ENCODE results near the gene SERTAD3. TPM values are rescaled to one million over a fixed set of nuclear protein-coding genes. Genes with fewer than 3 reads are reported as not detected.

The SERTAD3 gene
- total RNA-seq, 1 donor from 2014 or later, result 31.4 TPM

DNA sequence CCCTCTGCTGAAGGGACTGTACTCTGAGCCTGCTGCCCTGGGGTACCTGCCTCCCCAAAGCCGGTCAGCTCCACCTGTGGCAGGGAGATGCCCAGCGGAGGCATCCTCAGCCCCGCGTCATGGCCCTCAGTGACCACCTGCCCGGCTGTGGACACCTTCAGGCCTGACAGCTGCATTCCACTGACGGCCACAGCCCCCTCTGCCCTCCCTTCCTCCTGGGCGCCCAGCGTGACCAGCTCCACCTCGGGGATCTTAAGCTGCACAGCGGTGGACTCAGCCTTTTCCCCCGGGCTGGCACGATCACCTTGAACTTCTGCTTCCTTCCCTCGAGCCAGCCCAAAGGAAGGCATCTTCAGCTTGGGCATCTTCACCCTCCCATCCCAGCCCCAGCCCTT lies 49.3 kb downstream of the SERTAD3 start:
- Mint-ChIP-seq H3K36me3 (ENCODE audit: unreplicated experiment) (peaks cover 9% of the 10 kb centered on the region), H3K27ac (ENCODE audit: unreplicated experiment) (no peak overlapping the region), H3K4me3 (ENCODE audit: unreplicated experiment) (no peak overlapping the region), H3K27me3 (ENCODE audit: unreplicated experiment) (no peaks in the 10 kb centered on the region), H3K4me1 (ENCODE audit: unreplicated experiment) (no peaks in the 10 kb centered on the region), H3K9me3 (ENCODE audit: unreplicated experiment) (no peaks in the 10 kb centered on the region)
- DNase-seq (ENCODE audit: extremely low spot score, unreplicated experiment), result no peak
- TF ChIP-seq, protein P1, sequence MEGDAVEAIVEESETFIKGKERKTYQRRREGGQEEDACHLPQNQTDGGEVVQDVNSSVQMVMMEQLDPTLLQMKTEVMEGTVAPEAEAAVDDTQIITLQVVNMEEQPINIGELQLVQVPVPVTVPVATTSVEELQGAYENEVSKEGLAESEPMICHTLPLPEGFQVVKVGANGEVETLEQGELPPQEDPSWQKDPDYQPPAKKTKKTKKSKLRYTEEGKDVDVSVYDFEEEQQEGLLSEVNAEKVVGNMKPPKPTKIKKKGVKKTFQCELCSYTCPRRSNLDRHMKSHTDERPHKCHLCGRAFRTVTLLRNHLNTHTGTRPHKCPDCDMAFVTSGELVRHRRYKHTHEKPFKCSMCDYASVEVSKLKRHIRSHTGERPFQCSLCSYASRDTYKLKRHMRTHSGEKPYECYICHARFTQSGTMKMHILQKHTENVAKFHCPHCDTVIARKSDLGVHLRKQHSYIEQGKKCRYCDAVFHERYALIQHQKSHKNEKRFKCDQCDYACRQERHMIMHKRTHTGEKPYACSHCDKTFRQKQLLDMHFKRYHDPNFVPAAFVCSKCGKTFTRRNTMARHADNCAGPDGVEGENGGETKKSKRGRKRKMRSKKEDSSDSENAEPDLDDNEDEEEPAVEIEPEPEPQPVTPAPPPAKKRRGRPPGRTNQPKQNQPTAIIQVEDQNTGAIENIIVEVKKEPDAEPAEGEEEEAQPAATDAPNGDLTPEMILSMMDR (IDR thresholded peaks at IDR 0.05), result no peak

- TF ChIP-seq, protein P1 (IDR thresholded peaks at IDR 0.05), result no peak
- Mint-ChIP-seq H3K9me3 (ENCODE audit: unreplicated experiment) (no peaks in the 10 kb centered on the region), H3K4me3 (ENCODE audit: unreplicated experiment) (no peak overlapping the region), H3K27me3 (ENCODE audit: unreplicated experiment) (no peaks in the 10 kb centered on the region), H3K4me1 (ENCODE audit: unreplicated experiment) (no peaks in the 10 kb centered on the region), H3K27ac (ENCODE audit: unreplicated experiment) (no peak overlapping the region), H3K36me3 (ENCODE audit: unreplicated experiment) (peaks cover 5% of the 10 kb centered on the region)
- DNase-seq (ENCODE audit: extremely low spot score, unreplicated experiment), result no peak
Observed at GRCh38 chr19:40393894-40394815, 50.0 kb downstream of the SERTAD3 start.

DNA sequence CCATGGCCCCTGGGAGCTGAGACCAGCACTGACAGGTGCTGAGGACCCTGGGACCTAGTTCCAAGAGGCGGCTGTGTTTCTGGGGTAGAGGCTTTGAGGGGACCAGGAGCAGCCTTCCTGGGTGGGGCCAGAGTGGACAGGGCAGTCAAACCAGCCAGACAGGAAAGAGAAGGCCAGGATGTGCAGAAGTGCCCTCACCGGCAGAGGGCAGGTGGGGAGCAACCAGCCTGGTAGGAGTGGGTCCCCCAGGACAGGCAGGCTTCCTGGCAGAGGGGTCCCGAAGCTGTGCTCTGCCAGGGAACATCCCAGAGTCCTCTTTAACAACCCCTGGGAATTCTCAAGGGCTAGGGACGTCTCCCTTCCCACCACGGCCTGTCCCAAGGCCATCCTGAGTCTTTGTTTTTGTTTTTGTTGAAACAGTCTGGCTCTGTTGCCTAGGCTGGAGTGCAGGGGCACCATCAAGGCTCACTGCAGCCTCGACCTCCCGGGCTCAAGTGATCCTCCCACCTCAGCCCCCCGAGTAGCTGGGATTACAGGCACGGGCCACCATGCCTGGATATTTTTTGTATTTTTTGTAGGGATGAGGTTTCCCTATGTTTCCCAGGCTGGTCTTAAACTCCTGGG lies 51.1 kb downstream of the SERTAD3 start:
- TF ChIP-seq, protein P1 (IDR thresholded peaks at IDR 0.05), result no peak
- DNase-seq (ENCODE audit: extremely low spot score, unreplicated experiment), result no peak
- Mint-ChIP-seq H3K27me3 (ENCODE audit: unreplicated experiment) (no peaks in the 10 kb centered on the region), H3K9me3 (ENCODE audit: unreplicated experiment) (no peaks in the 10 kb centered on the region), H3K4me1 (ENCODE audit: unreplicated experiment) (no peaks in the 10 kb centered on the region), H3K36me3 (ENCODE audit: unreplicated experiment) (peaks cover 5% of the 10 kb centered on the region), H3K27ac (ENCODE audit: unreplicated experiment) (no peak overlapping the region), H3K4me3 (ENCODE audit: unreplicated experiment) (no peak overlapping the region)

DNA sequence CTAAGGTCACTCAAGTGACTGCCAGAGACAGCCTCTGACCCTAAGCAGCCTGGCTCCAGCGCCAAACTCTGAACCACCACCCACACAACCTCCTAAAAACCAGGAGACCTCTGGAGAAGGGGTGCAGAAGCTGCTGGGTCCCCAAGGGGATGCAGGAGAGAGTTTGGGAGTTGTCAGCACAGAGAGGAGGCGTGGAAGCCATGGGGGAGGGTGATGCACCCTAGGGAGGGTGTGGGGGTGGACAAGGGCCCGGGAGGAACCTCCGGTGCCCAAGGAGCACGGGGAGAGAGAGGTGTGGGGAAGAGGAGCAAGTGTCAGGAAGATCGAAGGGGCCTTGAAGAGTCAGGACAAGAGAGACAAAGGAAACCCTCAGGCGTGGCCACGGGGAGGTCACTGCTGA lies 52.0 kb downstream of the SERTAD3 start:
- H3K27ac Mint-ChIP-seq (ENCODE audit: unreplicated experiment), result no peak overlapping the region
- TF ChIP-seq, protein P1 (IDR thresholded peaks at IDR 0.05), result no peak
- no peak overlapping the region for H3K4me3 Mint-ChIP-seq (ENCODE audit: unreplicated experiment)
- no peaks in the 10 kb centered on the region for H3K4me1 Mint-ChIP-seq (ENCODE audit: unreplicated experiment)
- no peaks in the 10 kb centered on the region for H3K27me3 Mint-ChIP-seq (ENCODE audit: unreplicated experiment)
- H3K36me3 Mint-ChIP-seq (ENCODE audit: unreplicated experiment), result peaks cover 5% of the 10 kb centered on the region
- DNase-seq (ENCODE audit: extremely low spot score, unreplicated experiment), result no peak
- no peaks in the 10 kb centered on the region for H3K9me3 Mint-ChIP-seq (ENCODE audit: unreplicated experiment)

Other genes starting within 250 kb of the SERTAD3 start
- gene TTC9B, start 226.0 kb downstream of the SERTAD3 start, total RNA-seq, result not detected in 2 replicates
- 0.51 and 0.57 TPM in 2 replicates for gene CCNP, start 217.6 kb downstream of the SERTAD3 start, total RNA-seq
- 152 and 156 TPM in 2 replicates for gene AKT2, start 159.0 kb downstream of the SERTAD3 start, total RNA-seq
- 13.1 and 16.6 TPM in 2 replicates for gene C19orf47, start 95.9 kb downstream of the SERTAD3 start, total RNA-seq
- gene PLD3, start 95.6 kb downstream of the SERTAD3 start, total RNA-seq, result 499 and 511 TPM in 2 replicates
- gene HIPK4, start 54.2 kb downstream of the SERTAD3 start, total RNA-seq, result 0.21 and 0.29 TPM in 2 replicates
- 5.0 and 5.7 TPM in 2 replicates for gene PRX, start 31.0 kb downstream of the SERTAD3 start, total RNA-seq
- 13.3 and 13.8 TPM in 2 replicates for gene SERTAD1, start 18.3 kb downstream of the SERTAD3 start, total RNA-seq
- gene BLVRB, start 21.4 kb upstream of the SERTAD3 start, total RNA-seq, result 45.6 and 51.5 TPM in 2 replicates
- 0.48 and 0.63 TPM in 2 replicates for gene SPTBN4, start 22.7 kb upstream of the SERTAD3 start, total RNA-seq
- gene SHKBP1, start 132.5 kb upstream of the SERTAD3 start, total RNA-seq, result 53.3 and 53.8 TPM in 2 replicates
- 85.9 and 93.6 TPM in 2 replicates for gene LTBP4, start 157.0 kb upstream of the SERTAD3 start, total RNA-seq
- gene NUMBL, start 246.3 kb upstream of the SERTAD3 start, total RNA-seq, result 63.2 and 67.1 TPM in 2 replicates